Renal pelvis (tissue), 4 donors: ENCODE results near the gene WNT9B. TPM values are rescaled to one million over a fixed set of nuclear protein-coding genes. Genes with fewer than 3 reads are reported as not detected.
"Not testable (repeated sequence)": the region's sequence is repeated elsewhere in the genome, so short reads cannot be mapped to it uniquely, and the experiment has no call there.

Source experiments
- DNase-seq: peaks from one replicate; pipeline ENCODE4 v3.0.0-alpha.2; 2013
- polyA plus RNA-seq, 3 donors: library from polyadenylated mRNA; unstranded; fragments of 120-200 nt; gene quantifications; one replicate each; pipeline ENCODE4 v1.2.1, GENCODE V29; 2013; ENCODE audit not compliant: insufficient read length in 3 of 3

WNT9B gene
- polyA plus RNA-seq, 3 donors, result 7.2 to 17.9 (median 7.8) TPM

DNA sequence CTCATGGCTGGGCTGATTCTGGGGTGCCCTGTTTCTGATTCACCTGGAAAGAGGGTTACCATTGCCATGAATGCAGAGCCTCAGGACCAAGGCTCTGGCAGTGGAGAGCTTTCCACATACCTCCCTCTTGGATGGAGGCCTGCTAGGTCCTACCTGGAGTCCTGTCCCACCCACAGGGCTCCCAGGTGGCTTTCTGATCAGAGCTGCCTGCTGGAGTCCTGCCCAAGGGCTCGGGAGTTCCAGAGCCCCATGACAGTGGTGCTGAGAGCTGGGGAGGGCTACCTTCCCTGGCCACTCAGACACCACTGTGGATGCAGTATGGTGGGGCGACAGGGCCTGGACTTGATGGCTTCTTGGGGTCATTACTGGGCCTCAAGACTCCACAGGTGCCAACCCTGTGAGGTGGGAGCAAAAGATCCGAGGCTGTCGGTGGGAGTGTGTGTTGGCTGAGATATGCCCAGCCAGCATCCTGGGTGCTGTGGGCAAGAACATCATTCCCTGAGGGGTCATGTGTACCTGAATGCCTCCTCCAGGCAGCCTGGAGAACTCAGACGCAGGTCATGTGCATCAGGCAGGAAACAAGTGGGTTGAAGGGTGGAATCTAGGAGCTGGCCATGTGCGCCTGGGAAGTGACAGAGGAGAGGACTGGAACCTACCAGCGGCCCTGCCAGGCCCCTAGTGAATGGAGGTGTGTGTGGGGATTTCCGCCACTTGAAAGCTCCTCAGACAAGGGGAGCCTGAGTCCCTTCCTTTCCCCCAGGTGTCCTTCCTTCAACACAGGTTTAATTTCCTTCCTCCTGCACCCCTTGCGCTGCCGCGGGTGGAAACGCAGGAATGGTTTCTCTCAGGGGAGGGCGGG, 30.6 kb upstream of the WNT9B start:
- DNase-seq, result no peak

DNA sequence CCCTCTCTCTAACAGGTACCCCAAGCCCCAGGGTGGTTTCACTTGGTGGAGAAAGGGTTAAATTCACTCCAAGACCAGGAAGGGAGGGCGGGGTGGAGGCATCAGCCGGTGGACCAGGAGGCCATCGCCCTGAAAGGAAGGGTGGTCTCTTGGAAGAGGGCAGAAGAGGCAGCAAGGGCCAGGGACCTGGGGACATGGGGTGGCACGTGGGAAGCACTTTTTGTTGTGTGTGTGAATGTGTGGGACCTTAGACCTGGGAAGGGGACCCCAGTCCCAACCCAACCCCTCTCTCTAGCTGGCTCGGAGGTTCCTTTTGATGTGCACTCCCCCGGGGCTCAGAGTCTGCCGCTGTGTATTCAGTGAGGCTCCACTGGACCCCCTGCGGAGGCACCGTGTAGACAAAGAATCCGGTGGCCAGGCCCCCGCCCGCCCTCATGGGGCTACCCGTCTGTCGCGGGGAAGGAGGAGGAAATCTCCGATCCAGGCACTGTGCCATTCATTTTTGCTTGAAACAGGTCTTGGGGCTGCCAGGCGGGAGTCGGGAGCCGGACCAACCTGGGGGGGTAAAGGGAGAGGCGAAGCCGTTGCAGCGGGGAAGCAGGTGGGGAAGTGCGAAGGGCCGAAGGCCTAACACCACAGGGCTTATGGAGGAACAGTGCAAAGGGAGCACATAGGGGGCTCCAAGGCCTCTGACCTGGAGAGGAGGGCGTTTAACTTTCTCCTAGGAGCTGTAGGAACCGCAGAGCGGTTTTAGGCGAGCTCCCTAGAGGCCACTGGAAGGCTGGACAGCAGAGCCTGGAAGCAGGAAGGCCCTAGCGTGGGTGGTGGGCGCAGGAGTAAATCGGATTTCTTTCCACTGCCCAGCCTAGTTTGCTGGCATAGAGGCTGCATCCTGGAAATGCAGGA, 29.6 kb upstream of the WNT9B start:
- DNase-seq, result no peak

- DNase-seq, result no peak
Observed at GRCh38 chr17:46822388-46822921, 28.9 kb upstream of the WNT9B start.

DNA sequence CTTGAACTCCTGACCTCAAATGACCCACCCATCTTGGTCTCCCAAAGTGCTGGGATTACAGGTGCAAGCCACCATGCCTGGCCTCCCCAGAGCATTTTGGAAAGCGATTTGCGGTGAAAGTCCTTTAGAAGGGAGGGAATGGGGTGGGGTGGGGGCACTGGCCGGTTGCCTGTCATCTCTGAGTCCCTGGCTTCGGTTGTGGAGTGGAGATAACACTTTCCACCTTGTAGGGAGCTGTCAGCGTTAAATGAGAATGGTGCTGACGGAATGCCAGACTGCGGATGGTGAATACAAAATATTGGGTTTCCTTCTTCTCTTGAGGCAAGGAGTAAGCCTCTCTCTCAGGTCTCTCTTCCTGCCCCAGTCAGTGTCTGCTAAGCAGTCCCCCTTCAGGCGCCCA, 27.7 kb upstream of the WNT9B start:
- DNase-seq, result no peak

- no peak for DNase-seq
Observed at GRCh38 chr17:46826116-46826515, 25.3 kb upstream of the WNT9B start.

GRCh38 chr17:46827274-46827673, 24.1 kb upstream of the WNT9B start:
- no peak for DNase-seq

GRCh38 chr17:46831573-46832330, 19.6 kb upstream of the WNT9B start:
- DNase-seq, result no peak

DNA sequence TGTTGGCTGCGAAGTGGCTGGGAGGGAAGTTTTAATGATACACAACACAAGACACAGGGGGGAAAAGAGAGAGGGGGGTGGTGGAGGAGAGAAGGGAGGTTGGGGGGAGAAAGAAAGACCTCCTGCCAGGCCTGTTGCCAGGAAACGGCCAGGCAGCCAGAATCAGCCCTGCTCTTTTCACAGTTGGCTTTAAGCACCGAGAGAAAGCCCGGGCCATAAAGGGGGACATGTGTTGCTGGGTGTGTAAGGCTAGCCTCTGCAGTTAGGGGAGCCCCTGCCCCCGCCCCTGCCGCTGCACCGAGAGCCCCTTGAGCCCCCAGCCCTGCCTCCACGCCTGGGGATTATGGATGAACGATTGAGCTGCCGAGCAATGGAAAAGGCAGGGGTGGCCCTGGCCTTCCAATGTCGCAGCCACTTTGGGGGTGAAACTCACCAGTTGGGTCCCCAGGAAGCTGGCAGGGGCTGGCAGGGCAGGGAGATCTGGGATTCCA, 19.0 kb upstream of the WNT9B start:
- no peak for DNase-seq

- DNase-seq, result no peak
Observed at GRCh38 chr17:46832945-46833839, 18.2 kb upstream of the WNT9B start.

GRCh38 chr17:46833840-46834208, 17.6 kb upstream of the WNT9B start:
- DNase-seq, result no peak

DNA sequence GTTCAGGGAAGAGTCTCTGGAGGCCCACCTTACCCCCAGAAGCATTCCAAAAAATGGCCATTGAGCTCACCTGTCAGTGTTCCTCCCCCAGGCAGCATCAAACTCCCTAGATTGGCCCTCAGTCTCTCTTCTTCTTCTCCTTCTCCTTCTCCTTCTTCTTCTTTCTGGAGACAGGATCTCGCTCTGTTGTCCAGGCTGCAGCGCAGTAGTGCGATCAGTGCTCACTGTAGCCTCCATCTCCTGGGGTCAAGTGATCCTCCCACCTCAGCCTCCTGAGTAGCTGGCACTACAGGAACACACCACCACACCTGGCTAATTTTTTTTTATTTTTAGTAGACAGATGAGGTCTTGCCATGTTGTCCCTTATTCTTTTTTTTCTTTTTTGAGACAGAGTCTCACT, 16.5 kb upstream of the WNT9B start:
- DNase-seq, result no peak

GRCh38 chr17:46836500-46836899, 14.9 kb upstream of the WNT9B start:
- DNase-seq, result no peak

- no peak for DNase-seq
Observed at GRCh38 chr17:46837521-46837920, 13.9 kb upstream of the WNT9B start.

GRCh38 chr17:46839211-46839610, 12.2 kb upstream of the WNT9B start:
- DNase-seq, result no peak

DNA sequence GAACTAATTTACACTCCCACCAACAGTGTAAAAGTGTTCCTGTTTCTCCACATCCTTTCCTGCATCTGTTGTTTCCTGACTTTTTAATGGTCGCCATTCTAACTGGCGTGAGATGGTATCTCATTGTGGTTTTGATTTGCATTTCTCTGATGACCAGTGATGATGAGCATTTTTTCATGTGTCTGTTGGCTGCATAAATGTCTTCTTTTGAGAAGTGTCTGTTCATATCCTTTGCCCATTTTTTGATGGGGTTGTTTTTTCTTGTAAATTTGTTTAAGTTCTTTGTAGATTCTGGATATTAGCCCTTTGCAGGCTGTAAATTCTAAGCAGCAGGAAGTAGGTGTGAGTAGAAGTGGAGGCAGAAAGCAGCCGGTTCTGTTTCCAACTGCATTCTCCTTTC, 10.8 kb upstream of the WNT9B start:
- not testable (repeated sequence) for DNase-seq

DNA sequence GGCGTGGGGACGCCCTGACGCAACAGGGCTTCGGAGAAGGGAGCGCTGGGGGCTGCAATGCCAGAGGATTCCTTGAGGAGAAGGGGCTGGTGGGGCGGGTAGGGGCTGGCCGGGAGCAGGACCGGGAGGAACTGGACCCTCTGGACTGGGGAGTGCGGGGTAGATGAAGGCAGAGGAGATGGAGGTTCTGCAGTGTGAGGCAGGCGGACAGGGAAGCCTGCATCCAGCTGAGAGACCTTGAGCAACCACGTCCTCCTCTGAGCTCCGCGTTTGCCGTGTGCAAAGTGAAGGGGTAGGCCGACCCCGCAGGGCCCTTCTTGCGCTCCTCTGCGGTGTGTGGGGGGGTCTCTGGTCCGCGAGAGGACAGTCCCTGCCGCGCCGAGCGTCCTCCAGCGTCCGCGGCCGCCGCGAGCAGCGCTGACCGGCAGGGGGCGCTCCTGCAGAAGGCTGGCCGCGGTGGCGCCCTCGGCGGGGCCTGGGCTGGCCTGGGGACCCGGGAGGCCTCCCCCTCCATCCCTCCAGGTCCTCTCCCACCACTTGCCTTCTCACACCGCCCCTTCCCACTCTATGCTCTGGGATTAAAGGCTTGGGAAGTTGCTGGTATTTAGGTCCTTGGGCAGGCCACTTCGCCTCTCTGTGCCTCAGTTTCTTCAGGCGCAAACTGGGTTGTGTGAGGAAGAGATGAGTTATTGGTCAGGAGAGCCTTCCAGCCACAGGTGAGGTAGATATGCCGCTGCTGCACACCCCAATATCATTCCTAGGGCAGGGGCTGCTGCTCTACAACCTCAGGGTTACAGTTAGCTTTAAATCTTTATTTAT, 9.6 kb upstream of the WNT9B start:
- no peak for DNase-seq

DNA sequence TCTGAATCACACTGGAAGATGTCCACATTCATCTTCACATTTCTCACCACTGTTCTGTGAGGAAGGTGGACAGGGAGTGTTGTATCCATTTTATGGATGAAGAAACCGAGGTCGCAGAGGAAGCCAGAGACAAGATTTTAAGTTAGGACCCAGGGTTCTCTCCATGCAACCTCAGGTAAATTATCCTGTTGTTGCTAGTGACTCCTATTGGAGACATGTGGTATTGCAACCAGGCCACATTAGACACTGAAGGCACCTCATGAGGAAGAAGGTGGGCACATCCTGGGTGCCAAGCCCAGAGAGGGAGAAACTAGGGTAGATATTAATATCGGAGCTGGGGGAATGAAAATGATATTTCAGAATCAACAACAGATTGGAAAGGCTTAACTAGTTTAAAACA, 8.5 kb upstream of the WNT9B start:
- no peak for DNase-seq

GRCh38 chr17:46847204-46848191, 3.9 kb upstream of the WNT9B start:
- no peak for DNase-seq

GRCh38 chr17:46848534-46848933, 2.8 kb upstream of the WNT9B start:
- no peak for DNase-seq
